IMR-90 (cell line): ENCODE data around the gene ABCA9. TPM values are rescaled to one million over a fixed set of nuclear protein-coding genes. Genes with fewer than 3 reads are reported as not detected.

Experiments
- ATAC-seq: fragments of 200-7000 bp; cut with Tn5 transposase; 2 replicates; pipeline ENCODE4 v1.9.1; 2020; ENCODE audit warnings: low read depth, mild to moderate bottlenecking, moderate library complexity
- BruUV-seq: library from RNA; stranded (reverse); fragments of 400-500 nt; replicated peaks from 2 replicates; lab custom pipeline; 2021; lab: Mats Ljungman, UMichigan
- CTCF ChIA-PET: fragments of 300-600 bp; formaldehyde crosslinking; extraction: SDS; loops from one replicate; lab custom pipeline; 2021; ENCODE audit warnings: antibody characterized with exemption; lab: Yijun Ruan, JAX
- POLR2A ChIA-PET: fragments of 300-600 bp; sonication (Branson Sonifier 250); formaldehyde crosslinking; loops from one replicate; lab custom pipeline; 2022; ENCODE audit warnings: antibody characterized with exemption; ENCODE audit not compliant: unreplicated experiment; lab: Charles Lee
- DNase-seq: peaks from one replicate; pipeline ENCODE4 v3.0.0; 2013
- H2AFZ ChIP-seq: replicated peaks from 2 replicates; pipeline ENCODE3; 2013; ENCODE audit warnings: low read length, mild to moderate bottlenecking; ENCODE audit not compliant: poor library complexity
- H2AK5ac ChIP-seq: 2 replicates; pipeline ENCODE4 v1.6.1; 2013; ENCODE audit warnings: low read depth, low read length, inconsistent platforms
- H2AK9ac ChIP-seq: replicated peaks from 2 replicates; pipeline ENCODE3; 2013; ENCODE audit warnings: mild to moderate bottlenecking, low read depth, low read length, moderate library complexity; ENCODE audit not compliant: poor library complexity
- H2BK120ac ChIP-seq: 2 replicates; pipeline ENCODE4 v1.6.1; 2013; ENCODE audit warnings: low read depth, low read length, inconsistent platforms
- H2BK15ac ChIP-seq: 3 replicates; pipeline ENCODE4 v1.6.1; 2013; ENCODE audit warnings: low read depth, low read length, inconsistent platforms
- H2BK20ac ChIP-seq: 2 replicates; pipeline ENCODE4 v1.6.1; 2013; ENCODE audit warnings: low read depth, mild to moderate bottlenecking, inconsistent platforms, low read length, moderate library complexity
- H2BK5ac ChIP-seq: 2 replicates; pipeline ENCODE4 v1.6.1; 2013; ENCODE audit warnings: mild to moderate bottlenecking, low read depth, low read length, inconsistent platforms; ENCODE audit not compliant: poor library complexity, severe bottlenecking
- H3K14ac ChIP-seq: replicated peaks from 2 replicates; pipeline ENCODE4 v1.6.1; 2013; ENCODE audit warnings: low read depth, low read length, inconsistent platforms
- H3K18ac ChIP-seq: 2 replicates; pipeline ENCODE4 v1.6.1; 2013; ENCODE audit warnings: low read depth, low read length, control low read depth
- H3K23ac ChIP-seq: 2 replicates; pipeline ENCODE4 v1.6.1; 2013; ENCODE audit warnings: low read depth, low read length, inconsistent platforms
- H3K27ac ChIP-seq: 2 replicates; pipeline ENCODE4 v1.5.1; 2013; ENCODE audit warnings: mild to moderate bottlenecking, control low read depth, low read length; ENCODE audit not compliant: insufficient read depth
- H3K27me3 ChIP-seq: 2 replicates; pipeline ENCODE4 v1.6.1; 2013; ENCODE audit warnings: low read length; ENCODE audit not compliant: control insufficient read depth, insufficient read depth
- H3K36me3 ChIP-seq: 2 replicates; pipeline ENCODE4 v1.6.1; 2013; ENCODE audit warnings: low read length, mixed read lengths; ENCODE audit not compliant: control insufficient read depth, insufficient read depth
- H3K4ac ChIP-seq: 2 replicates; pipeline ENCODE4 v1.6.1; 2013; ENCODE audit warnings: low read depth, low read length, inconsistent platforms
- H3K4me1 ChIP-seq: 2 replicates; pipeline ENCODE4 v1.6.1; 2013; ENCODE audit warnings: low read length, mixed read lengths; ENCODE audit not compliant: control insufficient read depth, insufficient read depth
- H3K4me2 ChIP-seq: 2 replicates; pipeline ENCODE4 v1.6.1; 2013; ENCODE audit warnings: low read depth, mild to moderate bottlenecking, control low read depth, low read length, moderate library complexity
- H3K4me3 ChIP-seq: 2 replicates; pipeline ENCODE4 v1.5.1; 2013; ENCODE audit warnings: low read depth, mild to moderate bottlenecking, control low read depth, low read length, moderate library complexity; ENCODE audit not compliant: insufficient read depth
- H3K56ac ChIP-seq: 2 replicates; pipeline ENCODE4 v1.6.1; 2013; ENCODE audit warnings: low read length, inconsistent platforms; ENCODE audit not compliant: insufficient read depth; ENCODE audit errors: extremely low read depth
- H3K79me1 ChIP-seq, 2 experiments: 2 replicates each; pipeline ENCODE4 v1.6.1; 2013; ENCODE audit warnings: low read length in 2 of 2, inconsistent platforms in 1 of 2, low read depth in 1 of 2
- H3K9ac ChIP-seq: 2 replicates; pipeline ENCODE4 v1.6.1; 2013; ENCODE audit warnings: low read depth, low read length, control low read depth
- H3K9me1 ChIP-seq: 2 replicates; pipeline ENCODE4 v1.6.1; 2013; ENCODE audit warnings: low read length, inconsistent platforms; ENCODE audit not compliant: insufficient read depth
- H3K9me3 ChIP-seq: 2 replicates; pipeline ENCODE4 v1.6.1; 2013; ENCODE audit warnings: low read length; ENCODE audit not compliant: control insufficient read depth, insufficient read depth
- H4K20me1 ChIP-seq: 2 replicates; pipeline ENCODE4 v1.6.1; 2013; ENCODE audit warnings: low read length, inconsistent platforms; ENCODE audit not compliant: insufficient read depth
- H4K5ac ChIP-seq: 2 replicates; pipeline ENCODE4 v1.6.1; 2013; ENCODE audit warnings: mild to moderate bottlenecking, low read depth, low read length, control low read depth
- H4K8ac ChIP-seq, 2 experiments: 2 replicates each; pipeline ENCODE4 v1.6.1; 2013; ENCODE audit warnings: low read depth in 2 of 2, low read length in 2 of 2, control low read depth in 1 of 2, inconsistent platforms in 1 of 2
- H4K91ac ChIP-seq: 2 replicates; pipeline ENCODE4 v1.6.1; 2013; ENCODE audit warnings: low read depth, low read length, inconsistent platforms; ENCODE audit not compliant: insufficient read depth
- CEBPB ChIP-seq: IDR thresholded peaks from 2 replicates; pipeline ENCODE4 v1.6.1; 2012; ENCODE audit warnings: low read depth, low read length, improper control_type of control experiment
- CHD1 ChIP-seq: IDR thresholded peaks from 2 replicates; pipeline ENCODE4 v1.6.1; 2012; ENCODE audit warnings: low read depth, low read length, improper control_type of control experiment
- CTCF ChIP-seq: conservative IDR thresholded peaks from 2 replicates; pipeline ENCODE4 v1.5.1; 2012; ENCODE audit warnings: mild to moderate bottlenecking, low read depth, low read length, improper control_type of control experiment
- ELK1 ChIP-seq: fragments of 150-350 bp; IDR thresholded peaks from 2 replicates; pipeline ENCODE4 v1.6.1; 2016; ENCODE audit warnings: low read depth, mild to moderate bottlenecking, low read length, moderate library complexity, borderline replicate concordance
- MAFK ChIP-seq: IDR thresholded peaks from 2 replicates; pipeline ENCODE4 v1.6.1; 2012; ENCODE audit warnings: low read depth, low read length, improper control_type of control experiment
- RAD21 ChIP-seq: IDR thresholded peaks from 2 replicates; pipeline ENCODE4 v1.6.1; 2012; ENCODE audit warnings: low read length, improper control_type of control experiment
- SMC3 ChIP-seq: fragments of 150-350 bp; IDR thresholded peaks from 2 replicates; pipeline ENCODE4 v1.6.1; 2016; ENCODE audit warnings: low read depth, mild to moderate bottlenecking, antibody characterized with exemption, low read length, moderate library complexity
- WGBS, 2 experiments: methylation state at CpG; one replicate each; pipeline versions ENCODE4 v1.1.5 to v1.1.7; 2013; ENCODE audit warnings: missing lambda C conversion rate in 2 of 2; ENCODE audit not compliant: insufficient read length in 1 of 2; ENCODE audit errors: extremely low coverage in 2 of 2; 5-methylcytosine and 5-hydroxymethylcytosine counted together
- dilution Hi-C: fragments of 300-500 bp; cut with HindIII; formaldehyde crosslinking; loops from one replicate; pipeline ENCODE4 v1.14.3; 2018; ENCODE audit warnings: low sequenced_read_pairs; ENCODE audit not compliant: unreplicated experiment
- in situ Hi-C: fragments of 300-500 bp; cut with MboI; formaldehyde crosslinking; loops from 3 replicates; pipeline ENCODE4 v1.14.3; 2019; ENCODE audit warnings: low sequenced_read_pairs, inconsistent platforms, mixed read lengths
- intact Hi-C: fragments of 100-400 bp; cut with micrococcal nuclease; formaldehyde crosslinking; loops from 2 replicates; pipeline ENCODE4 v1.10.0; 2022
- polyA plus RNA-seq, 3 experiments: library from polyadenylated mRNA; depleted of rRNA; stranded (reverse); fragments of >200 nt; gene quantifications; 2 replicates each; pipeline ENCODE4 v1.2.3, GENCODE V29; 2012; ENCODE audit warnings: low replicate concordance in 1 of 3
- total RNA-seq: library from RNA; depleted of rRNA; stranded (reverse); fragments of >200 nt; gene quantifications from 2 replicates; pipeline ENCODE4 v1.2.3, GENCODE V29; 2012
- TF ChIP-seq, protein P1 (sequence below): fragments of 150-350 bp; IDR thresholded peaks from 2 replicates; pipeline ENCODE4 v1.6.1; 2017; ENCODE audit warnings: mild to moderate bottlenecking, antibody characterized with exemption, low read length, low read depth

Gene ABCA9
- total and polyA plus RNA-seq, 2 of the 4 experiments (the other 2 are of a cell fraction) = under 0.01 TPM; not detected in 1

GRCh38 chr17:68961214-68961882 lies 99.4 kb downstream of the ABCA9 start:
- ChIA-PET POLR2A (no interaction called here), CTCF (interaction anchor here (0.9 kb wide), 1 partner anchor 71 kb away, joined by 3 read pairs; no protein-coding TSS in a partner anchor)
- Histone ChIP-seq H2BK5ac (no peak overlapping the region), H3K9me3 (no peaks in the 10 kb centered on the region), H3K4me1 (no peaks in the 10 kb centered on the region), H3K56ac (no peak overlapping the region), H3K4me3 (no peak overlapping the region), H4K20me1 (no peaks in the 10 kb centered on the region), H2AK5ac (no peak overlapping the region), H3K4ac (no peak overlapping the region), H3K36me3 (no peaks in the 10 kb centered on the region), H4K8ac (no peak overlapping the region), H3K9ac (no peak overlapping the region), H3K27ac (no peak overlapping the region), H3K79me1 (no peaks in the 10 kb centered on the region), H3K4me2 (no peak overlapping the region), H4K91ac (no peak overlapping the region), H3K18ac (no peak overlapping the region), H2AFZ (no peak overlapping the region), H3K9me1 (no peaks in the 10 kb centered on the region), H2BK15ac (no peak overlapping the region), H2BK120ac (no peak overlapping the region), H2BK20ac (no peak overlapping the region), H3K27me3 (no peaks in the 10 kb centered on the region), H2AK9ac (no peak overlapping the region), H4K5ac (no peak overlapping the region), H3K23ac (no peak overlapping the region), H3K14ac (no peak overlapping the region)
- TF ChIP-seq CHD1 = no peak
- TF ChIP-seq, protein P1, sequence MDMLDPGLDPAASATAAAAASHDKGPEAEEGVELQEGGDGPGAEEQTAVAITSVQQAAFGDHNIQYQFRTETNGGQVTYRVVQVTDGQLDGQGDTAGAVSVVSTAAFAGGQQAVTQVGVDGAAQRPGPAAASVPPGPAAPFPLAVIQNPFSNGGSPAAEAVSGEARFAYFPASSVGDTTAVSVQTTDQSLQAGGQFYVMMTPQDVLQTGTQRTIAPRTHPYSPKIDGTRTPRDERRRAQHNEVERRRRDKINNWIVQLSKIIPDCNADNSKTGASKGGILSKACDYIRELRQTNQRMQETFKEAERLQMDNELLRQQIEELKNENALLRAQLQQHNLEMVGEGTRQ = no peak
- no peak for TF ChIP-seq CTCF
- no peak for TF ChIP-seq SMC3
- no peak for TF ChIP-seq ELK1
- TF ChIP-seq CEBPB = no peak
- no peak for TF ChIP-seq RAD21
- no peak for TF ChIP-seq MAFK
- no TSS peak for BruUV-seq
- dilution Hi-C loops = no loop called here
- in situ Hi-C loops = no loop called here
- no peak for ATAC-seq
- DNase-seq = no peak
- WGBS, 2 experiments = 8% methylated on average over 2 of the region's 9 CpGs; no CpG with 5 or more reads in 1 of the 2 experiments
- intact Hi-C loops = no loop called here
